GM18873 (cell line): Measurements from ENCODE around the gene DGAT2.
A peak's percentile ranks its signal among the peaks of the same experiment; 100 is the strongest.
"Not testable (repeated sequence)": the region's sequence is repeated elsewhere in the genome, so short reads cannot be mapped to it uniquely, and the experiment has no call there.

Source experiments
- ATAC-seq: cut with Tn5 transposase; IDR thresholded peaks from one replicate; pipeline ENCODE4 v1.9.1; 2021; ENCODE audit warnings: mild to moderate bottlenecking, moderate library complexity, moderate number of reproducible peaks; ENCODE audit not compliant: unreplicated experiment, low FRiP score

The DGAT2 gene

GRCh38 chr11:75768112-75768908 lies at the start of gene DGAT2:
DGAT2 (plus strand) TSS chr11:75768778; CDS start chr11:75768992, 214 bp downstream.
- peak; percentile 55 for ATAC-seq

- ATAC-seq = no peak
These were observed 49.0 kb upstream of the DGAT2 start for GRCh38 chr11:75719340-75720239.

- no peak for ATAC-seq
These were observed 47.9 kb upstream of the DGAT2 start for GRCh38 chr11:75720639-75721038.

- ATAC-seq = no peak
These were observed 46.5 kb upstream of the DGAT2 start for GRCh38 chr11:75721852-75722668.

GRCh38 chr11:75722669-75723042 lies 45.9 kb upstream of the DGAT2 start:
- ATAC-seq = no peak

- ATAC-seq = no peak
These were observed 42.8 kb upstream of the DGAT2 start for GRCh38 chr11:75725547-75726320.

- ATAC-seq = no peak
These were observed 39.6 kb upstream of the DGAT2 start for GRCh38 chr11:75728992-75729391.

GRCh38 chr11:75731095-75731494 lies 37.5 kb upstream of the DGAT2 start:
- ATAC-seq = no peak

GRCh38 chr11:75733071-75733430 lies 35.5 kb upstream of the DGAT2 start:
- no peak for ATAC-seq

- ATAC-seq = no peak
These were observed 35.0 kb upstream of the DGAT2 start for GRCh38 chr11:75733431-75734107.

- no peak for ATAC-seq
These were observed 33.9 kb upstream of the DGAT2 start for GRCh38 chr11:75734491-75735180.

- ATAC-seq = no peak
These were observed 33.3 kb upstream of the DGAT2 start for GRCh38 chr11:75735181-75735845.

- ATAC-seq = no peak
These were observed 31.3 kb upstream of the DGAT2 start for GRCh38 chr11:75737314-75737713.

GRCh38 chr11:75740681-75741080 lies 27.9 kb upstream of the DGAT2 start:
- no peak for ATAC-seq

GRCh38 chr11:75743159-75743558 lies 25.4 kb upstream of the DGAT2 start:
- ATAC-seq = not testable (repeated sequence)

GRCh38 chr11:75743711-75744563 lies 24.6 kb upstream of the DGAT2 start:
- no peak for ATAC-seq

GRCh38 chr11:75745807-75746206 lies 22.8 kb upstream of the DGAT2 start:
- ATAC-seq = no peak
